ENCODE data around the gene NTN1.
A peak's percentile ranks its signal among the peaks of the same experiment; 100 is the strongest.

NTN1 gene

DNA sequence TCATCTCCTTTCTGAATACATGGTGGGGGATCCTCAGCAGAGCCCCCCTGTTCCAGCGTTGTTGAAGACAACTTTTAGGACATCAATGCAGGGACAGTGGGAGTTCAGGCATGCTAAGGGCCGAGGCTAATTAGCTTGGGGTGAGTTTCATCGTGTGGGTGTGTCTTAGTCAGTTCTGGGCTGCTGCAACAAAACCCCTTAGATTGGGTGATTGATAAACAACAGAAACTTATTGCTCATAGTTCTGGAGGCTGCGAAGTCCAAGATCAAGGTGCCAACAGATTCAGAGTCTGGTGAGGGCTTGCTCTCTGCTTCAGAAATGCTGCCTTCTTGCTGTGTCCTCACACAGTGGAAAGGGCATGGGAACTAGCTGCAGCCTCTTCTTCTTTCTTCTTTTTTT, 214.0 kb downstream of the NTN1 start:
- no peak for DNase-seq

DNA sequence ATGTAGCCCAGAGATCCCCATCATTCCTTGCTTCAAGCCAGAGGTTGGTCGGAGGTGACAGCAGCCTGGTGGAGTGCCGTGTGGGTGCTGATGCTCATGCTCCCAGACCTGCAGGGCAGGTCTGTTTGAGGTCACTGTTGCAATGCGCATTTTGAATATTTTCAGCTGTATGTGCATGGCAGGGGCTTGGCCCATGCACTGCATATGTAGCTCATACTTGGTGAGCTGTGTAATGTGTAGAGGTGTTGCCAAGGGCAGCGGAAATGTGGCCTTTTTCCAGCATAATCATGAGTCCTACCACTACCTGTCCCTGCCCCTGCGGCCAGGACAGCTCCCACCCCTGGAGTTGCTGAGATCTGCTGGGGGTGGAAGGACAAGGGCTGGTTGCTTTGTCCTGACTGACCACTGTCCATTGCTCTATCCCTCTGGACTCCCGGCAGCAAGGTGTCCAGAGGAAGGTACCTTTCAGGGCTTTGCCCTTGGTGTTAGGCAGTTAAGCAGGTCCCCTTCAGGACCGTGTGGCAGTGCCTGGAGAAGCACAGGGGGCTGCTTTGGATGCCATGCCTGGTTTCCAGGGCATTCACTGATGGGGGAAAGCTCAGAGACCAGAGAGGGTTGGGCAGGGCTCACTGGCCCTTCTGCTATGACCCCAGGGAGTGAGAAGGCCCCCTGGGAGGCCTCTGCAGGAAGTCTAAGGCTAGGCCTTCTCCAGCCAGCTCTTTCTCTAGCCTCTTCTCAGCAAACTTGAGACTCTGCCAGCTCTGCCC, 215.2 kb downstream of the NTN1 start:
- DNase-seq, result no peak

DNA sequence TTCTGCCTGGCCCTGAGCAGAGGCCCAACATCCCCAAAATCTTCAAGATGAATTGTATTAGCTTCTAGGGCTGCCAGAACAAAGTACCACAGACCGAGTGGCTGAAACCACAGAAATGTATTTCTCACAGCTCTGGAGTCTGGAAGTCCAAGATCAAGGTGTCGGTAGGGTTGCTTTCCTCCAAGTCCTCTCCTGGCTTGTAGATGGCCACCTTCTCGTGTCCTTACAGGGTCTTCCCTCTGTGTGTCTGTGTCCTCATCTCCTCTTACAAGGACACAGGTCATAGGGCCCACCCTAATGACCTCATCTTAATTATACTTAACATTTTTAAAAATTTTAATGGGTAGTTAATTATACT, 215.7 kb downstream of the NTN1 start:
- DNase-seq, result no peak

DNA sequence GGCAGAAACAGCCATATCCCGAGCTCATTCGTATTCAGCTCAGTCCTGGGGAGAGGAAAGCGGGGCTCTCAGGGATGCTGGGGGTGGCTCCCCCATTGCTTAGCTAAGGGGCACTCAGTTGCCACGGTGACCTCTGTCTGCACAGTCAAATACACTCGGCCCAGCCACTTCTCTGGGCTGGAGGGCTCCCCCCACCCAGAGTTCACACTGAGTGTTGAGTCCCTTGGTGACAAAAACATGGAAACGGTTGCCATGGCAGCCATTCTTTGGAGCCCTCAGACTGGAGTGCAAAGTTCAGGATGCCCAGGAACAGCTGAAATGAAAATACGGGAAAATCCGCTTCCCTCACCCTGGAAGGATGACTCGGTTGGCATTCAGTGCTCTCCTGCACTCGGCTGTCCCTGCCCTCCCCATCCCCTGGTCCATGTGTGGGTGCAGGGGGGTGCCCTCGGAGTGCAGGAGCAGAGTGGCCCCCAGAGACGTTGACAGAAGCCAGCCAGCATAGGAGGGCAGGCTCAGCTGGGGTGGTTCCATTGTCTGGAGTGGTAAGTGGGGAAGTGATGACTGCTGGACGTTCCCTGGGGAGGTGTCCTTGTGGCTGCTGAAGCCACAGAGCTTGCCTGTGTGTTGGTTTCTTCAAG, 216.5 kb downstream of the NTN1 start:
- no peak for DNase-seq

DNA sequence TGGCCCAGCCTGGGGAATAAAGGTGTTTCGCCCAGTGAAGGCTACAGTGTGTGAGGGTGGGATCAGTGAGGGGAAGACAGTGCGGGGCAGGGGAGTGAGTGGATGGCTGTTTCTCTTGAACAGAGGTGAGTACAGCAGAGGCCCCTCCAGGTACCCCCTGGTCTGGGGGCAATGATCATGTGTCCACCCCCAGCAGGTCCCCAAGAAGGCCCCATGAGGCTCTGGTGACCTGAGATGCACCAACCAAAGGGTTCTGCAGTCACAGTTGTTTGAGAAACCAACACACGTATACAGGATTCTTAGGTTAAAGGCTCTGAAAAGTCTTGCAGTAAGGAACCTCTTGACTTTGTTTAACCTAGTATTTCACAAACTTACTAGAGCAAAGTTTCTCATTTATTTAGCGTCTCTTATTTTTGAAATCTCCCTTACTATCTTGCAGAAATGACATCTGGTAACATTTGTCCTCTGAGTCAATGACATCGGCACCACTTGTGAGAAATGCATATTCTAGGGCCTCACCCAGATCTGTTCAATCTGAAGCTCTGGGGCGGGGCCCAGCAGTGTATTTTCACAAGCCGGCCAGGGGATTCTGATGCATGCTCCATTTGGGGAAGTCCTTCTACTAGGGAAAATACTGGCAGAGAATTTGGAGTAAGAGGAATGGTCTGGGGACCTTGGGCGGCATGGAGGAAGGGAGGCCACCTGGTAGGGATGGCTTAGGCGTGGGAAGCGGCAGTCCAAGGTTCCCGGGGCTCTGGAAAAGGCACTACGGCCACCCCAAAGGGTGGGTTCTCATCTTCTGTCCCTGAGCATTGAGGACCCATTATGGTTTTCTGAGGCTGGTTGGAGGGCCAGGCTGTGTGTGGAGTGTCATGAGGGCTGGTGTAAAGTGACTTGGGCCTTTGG, 217.3 kb downstream of the NTN1 start:
- no peak for DNase-seq

DNA sequence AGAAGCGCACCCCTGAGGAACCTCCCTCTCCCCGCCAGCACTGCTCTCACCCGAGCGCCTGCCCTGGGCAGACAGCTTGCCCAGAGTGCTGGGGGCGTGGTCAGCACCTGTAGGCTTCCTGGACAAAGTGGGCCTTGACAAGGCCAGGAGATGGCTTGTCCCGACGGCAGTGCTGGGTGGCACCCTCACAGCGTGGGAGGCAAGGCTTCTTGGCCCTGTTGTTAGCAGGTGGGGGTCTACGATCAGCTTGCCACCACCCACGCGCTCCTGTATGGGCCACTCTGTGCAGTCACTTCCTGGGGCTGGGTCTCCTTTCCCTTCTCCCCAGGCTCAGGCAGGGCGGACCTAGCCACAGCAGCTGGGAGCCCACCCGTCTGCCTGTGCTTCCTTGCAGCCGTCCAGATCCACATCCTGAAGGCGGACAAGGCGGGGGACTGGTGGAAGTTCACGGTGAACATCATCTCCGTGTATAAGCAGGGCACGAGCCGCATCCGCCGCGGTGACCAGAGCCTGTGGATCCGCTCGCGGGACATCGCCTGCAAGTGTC, 218.0 kb downstream of the NTN1 start:
- no peak for DNase-seq

DNA sequence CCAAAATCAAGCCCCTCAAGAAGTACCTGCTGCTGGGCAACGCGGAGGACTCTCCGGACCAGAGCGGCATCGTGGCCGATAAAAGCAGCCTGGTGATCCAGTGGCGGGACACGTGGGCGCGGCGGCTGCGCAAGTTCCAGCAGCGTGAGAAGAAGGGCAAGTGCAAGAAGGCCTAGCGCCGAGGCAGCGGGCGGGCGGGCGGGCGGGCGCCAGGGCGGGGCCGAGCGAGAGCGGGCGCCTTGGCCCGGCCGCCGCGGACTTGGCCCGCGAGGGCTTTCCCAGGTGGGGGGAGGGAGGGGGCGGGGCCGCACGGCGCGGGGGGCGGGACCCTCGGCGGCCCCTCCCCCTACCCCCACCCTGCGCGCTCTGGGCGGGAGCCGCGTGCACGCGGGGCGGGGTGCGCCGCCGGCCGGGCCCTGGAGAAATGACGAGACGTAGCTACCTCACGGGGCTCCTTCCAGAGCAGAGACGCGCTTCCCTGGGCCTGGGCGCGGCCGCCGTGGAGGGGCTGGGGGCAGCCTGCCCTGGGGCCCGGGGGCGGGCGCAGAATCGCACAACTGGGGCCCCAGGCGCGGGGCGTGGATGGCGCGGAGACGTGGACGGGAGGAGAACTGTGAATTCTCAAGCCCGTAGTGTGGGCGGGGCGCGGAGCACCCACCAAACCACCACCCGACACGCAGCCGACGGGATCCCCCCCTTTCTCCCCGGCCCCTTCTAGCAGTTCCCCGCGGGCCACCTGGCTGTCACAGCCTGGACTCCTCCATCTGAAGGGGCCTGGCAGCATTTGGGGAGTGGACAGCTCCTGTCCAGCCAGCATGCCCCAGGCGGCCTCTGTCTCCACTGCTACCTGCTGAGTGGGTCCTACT, 218.7 kb downstream of the NTN1 start:
- DNase-seq, result peak; percentile 6

DNA sequence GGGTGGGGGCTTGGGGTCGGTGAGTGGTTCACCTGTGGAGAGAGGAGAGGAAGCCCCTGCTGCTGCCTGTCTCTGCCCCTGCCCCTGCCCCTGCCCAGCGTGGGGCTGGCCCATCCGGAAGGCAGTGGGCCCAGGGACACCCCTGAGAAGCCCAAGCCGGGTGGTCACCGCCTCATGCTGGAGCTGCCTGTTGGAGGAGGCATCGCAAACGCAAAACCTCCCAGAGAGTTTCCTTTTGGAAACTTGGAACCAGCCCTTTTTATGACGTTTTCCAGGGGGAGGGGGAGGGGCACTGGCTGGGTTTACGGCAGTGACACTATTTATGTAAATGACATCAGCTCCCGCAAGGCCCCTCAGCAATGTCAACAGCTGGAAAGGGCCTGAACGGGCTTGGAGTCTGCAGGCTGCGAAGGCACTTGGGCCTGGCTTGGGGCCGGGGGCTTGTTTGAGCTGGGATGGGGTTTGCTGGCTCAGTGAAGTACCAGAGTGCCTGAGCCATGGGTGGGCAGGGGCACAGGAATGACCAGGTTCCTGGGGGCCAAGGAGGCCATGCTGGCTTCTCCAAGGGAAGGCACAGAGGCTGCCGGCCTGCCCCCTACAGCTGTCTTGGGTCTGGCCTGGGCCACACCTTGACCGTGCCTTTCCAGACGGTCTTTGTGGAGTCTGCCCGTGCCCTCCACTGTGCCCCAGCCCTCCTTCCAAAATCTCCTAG, 219.5 kb downstream of the NTN1 start:
- DNase-seq, result peak; percentile 32

DNA sequence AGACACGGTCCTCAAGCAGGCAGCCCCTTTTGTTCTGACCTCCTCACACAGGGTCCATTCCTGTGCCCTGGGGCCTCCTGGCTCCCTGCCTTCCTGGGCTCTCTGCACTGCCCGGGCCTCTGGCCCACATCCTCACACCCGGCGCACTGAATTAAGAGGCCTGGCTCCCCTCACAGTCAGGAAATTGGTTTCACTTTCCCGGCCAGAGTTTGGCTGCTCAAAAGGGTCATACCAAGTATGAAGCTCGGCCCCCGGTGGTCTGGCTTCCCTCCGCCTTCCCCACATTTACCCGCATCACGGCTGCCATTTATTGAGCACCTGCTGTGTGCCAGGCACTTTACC, 220.0 kb downstream of the NTN1 start:
- no peak for DNase-seq

DNA sequence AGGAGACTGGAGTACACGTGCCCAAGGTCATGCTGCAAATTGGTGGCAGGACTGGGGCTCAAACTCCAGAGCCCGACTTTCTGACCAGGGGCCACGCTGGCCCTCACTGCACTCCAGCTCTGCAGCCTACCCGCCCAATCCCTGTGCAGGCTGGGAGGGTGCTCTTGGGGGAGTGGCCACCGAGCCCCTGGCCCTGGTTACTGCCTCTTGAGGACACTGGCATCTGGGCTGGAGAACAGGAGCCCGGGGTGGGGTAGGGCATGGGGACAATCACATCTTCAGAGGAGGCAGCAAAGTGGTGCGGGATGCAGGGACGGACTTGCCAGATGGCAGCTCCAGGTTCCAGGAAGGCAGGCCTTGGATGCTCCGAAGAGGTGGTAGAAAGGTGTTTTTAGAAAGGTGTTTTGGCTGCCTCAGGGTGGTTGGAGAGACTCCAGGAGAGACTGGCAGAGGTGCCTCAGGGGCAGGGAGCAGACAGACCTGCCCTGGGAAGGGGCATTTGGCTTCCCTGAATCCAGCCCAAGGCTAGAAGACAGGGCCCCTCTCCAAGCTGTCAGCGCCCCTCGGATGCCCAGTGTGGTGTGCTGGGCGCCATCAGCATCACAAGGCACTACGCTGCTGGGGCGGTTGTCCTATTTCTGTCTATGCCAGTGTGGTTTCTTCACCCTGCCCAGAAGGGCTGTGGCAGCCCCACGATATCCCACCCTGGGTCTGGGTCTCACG, 220.6 kb downstream of the NTN1 start:
- no peak for DNase-seq

DNA sequence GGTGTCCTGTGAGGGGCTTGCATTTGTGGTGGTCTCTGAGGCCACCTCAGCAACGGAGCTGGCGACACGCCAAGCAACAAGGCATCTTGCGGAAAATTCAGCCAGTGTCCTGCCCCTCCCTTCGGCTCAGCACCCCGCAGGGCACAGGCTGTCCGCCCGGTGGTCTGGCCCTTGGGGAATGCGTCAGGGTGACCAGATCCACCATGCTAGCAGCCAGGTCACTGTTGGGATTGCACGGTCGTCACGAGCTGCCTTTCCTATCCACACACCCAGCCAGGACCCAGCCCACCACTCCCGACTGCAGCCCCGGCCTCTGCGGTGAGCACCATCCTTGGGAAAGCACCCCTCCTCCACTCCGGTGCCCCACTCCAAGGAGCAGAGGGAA, 221.2 kb downstream of the NTN1 start:
- DNase-seq, result no peak

DNA sequence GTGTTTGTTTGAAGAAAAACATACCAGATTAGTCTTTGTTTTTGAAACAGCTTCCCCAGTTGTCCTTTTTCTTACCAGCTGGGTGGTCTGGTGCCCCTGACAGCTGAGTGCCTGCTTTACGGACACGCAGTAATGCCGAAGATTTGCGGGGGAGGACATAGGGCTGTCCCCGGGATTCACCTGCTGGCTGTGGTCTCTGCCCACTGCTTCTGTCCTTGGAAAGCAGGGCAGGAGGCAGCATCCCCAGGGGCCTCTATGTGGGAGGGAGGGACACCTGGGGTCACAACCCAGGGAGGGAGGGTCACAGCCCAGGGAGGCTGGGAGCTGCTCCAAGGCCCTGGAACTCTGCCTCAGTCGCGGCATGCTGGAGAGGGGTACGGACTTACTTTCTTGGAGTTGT, 221.7 kb downstream of the NTN1 start:
- no peak for DNase-seq

DNA sequence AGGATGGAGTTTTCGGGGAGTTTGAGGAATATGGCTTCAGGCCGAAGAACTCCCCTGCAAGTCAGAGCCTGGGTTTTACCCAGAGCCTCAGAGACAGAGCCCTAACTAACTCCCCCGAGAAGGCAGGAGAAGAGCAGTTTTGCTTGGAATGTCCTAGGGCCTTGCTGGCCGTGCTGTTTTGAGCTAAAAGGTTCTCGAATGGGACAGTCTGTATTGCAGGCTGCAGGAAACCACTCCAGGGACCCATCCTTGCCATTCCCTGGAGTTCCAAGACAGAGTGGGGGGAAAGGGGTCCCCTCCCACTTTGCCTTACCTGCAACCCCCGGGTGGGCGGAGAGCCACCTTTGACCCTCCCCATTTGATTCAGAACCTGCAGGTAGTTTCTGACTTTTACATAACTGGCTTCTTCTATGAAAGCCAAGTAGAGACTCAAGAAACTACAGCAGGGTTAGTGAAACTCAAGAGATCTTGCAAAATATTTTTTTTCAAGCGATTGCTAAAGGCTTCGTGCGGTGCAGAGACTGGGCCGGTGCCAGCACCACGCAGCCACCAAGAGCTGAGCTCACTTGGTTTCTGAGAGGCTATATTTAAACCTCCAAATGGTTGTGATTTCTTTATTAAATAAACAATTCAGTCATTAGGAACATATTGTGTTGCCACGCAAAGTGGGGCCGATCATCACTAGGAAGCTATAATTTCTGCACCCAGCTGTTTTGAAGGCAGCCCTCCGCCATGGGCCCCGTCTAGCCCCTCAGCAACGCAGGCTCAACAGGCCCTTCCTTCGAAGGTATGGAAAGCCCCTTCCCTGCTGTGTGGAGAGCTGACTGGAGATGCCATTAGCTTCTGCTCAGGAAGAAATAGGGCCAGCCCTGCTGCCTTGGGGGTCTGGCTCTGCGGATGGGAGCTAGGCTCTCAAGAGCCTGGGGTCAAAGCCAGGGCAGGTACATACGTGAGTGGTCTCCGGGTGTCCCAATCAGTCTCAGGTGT, 223.0 kb downstream of the NTN1 start:
- no peak for DNase-seq

DNA sequence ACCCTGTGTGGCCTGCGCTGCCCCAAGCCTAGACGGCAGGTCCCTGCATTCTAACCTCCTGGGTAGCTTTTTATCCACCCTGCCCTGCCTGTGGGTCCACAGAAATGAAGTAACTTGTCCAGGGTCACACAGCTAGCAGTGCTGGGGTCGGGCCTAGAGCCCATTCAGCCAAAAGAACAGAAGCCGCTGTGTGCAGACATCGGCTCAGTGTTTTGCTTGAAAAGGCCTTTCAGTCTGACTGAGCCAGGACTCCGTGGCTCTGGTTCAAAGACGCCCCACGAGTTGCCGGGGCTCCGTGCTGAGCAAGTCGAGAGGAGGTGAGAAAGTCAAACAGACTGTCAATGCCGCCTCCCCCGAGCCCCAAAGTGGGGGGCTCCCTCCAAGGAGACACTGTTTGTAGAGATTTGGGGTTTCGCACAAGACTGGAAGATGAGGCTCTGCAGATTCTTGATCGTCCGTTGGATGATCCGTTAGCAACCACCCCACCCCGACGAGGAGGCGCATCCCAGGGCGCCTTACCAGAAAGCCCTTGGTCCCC, 226.2 kb downstream of the NTN1 start:
- no peak for DNase-seq

DNA sequence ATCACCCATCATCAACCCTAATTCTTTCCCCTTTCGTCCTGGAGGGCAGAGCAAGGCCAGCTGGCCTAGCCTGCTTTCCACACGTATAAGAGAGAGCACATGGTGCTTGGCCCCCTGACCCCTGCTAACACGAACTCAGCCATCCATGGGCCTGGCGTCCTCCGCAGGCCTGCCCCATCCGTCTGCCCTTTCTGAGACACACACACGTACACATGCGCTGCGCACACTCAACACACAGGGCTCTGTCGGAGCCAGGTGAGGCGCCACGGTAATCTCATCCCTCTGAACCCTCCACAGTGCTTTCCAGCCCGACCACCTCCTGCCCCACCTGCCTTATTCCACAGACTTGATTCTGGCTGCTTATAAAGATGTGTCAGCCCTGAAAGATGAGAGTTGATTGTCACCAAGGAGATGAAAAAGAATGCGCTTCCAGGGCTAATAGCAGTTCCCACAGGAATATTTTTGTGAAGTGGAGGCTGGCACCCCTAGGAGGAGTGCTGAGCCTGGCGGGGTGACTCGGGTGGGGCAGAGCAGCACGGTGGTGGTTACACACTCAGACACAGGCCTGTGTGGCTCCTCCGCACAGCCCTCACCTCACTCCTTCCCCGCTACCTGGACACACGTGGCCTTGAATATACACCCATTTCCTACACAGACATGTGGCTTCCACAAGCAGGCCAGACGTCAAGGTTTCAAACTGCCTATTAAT, 228.1 kb downstream of the NTN1 start:
- DNase-seq, result no peak

DNA sequence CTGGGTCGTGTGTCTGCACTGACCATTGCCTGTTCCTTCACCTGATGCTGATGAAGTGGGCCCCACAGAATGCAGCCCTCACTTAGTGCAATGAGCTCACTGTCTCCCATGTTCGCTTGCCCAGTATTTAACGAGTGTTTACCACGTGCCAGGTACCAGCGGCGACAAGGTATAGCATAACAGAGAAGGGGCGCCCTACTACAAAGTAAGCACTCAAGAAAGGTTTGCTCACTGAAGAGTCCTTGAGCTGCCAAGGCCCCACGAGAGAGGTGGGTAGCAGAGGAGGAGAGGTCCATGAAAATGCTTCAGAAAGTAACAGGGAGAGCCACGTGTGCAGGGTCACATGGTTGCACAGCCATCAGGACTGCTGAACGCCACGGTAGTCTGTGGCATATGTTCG, 230.0 kb downstream of the NTN1 start:
- DNase-seq, result no peak

DNA sequence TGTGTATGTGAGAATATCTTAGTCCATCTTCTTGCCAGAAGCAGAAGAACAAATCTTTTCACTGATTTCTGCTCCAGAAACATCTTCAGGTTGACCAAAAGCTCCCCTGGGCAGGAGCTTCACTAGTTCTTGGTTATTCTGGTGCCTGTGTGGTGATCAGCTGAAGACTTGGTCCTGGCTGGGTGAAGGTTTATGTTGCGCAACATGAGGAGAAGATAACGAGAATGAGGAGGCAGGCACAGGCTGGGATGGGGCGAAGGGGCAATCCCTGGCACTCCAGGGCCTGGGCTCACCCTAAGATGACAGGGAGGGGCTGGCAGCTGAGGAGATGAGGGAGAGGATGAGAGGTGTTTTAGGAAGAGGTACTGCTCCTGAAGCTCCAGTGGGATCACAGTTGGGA, 232.0 kb downstream of the NTN1 start:
- DNase-seq, result no peak

DNA sequence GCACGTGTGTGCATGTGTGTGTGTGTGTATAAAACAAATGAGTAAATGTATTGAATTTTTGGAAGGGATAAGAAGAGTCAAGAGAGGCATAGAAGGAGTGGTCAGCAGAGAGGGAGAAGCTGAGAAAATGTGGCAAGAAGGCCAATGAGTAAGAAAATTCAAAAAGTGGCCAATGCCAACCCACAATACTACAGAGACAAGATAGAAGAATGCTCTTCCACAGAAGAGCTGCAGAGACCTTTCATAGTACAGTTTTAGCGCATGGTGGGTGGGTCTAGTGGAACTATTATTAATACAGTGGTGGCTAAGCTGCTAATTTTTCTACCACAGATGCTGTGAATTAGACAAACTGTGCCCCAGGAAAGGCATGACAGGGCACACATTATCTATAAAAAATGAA, 233.5 kb downstream of the NTN1 start:
- no peak for DNase-seq

DNA sequence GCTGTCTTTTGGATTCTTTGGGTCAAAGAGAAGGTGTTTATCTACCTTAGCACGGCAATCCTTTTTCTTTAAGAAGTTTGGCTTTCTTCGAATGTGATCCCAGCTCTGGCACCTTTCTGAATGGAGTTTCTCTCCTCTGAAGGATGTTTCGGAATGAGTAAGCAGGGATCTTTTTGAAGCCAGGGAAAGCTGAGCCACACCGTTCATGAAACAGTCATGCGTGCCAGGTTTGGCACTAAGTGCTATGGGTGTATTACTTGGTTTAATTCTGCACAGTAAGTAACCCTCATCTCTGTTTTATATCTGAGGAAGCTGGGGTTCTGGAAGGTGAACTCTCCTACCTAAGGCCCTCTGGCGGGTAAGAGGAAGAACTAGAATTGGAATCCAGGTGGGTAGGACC, 234.5 kb downstream of the NTN1 start:
- peak; percentile 23 for DNase-seq
